ENCODE data around the gene NEK5.
"Not testable (repeated sequence)": the region's sequence is repeated elsewhere in the genome, so short reads cannot be mapped to it uniquely, and the experiment has no call there.

The NEK5 gene

DNA sequence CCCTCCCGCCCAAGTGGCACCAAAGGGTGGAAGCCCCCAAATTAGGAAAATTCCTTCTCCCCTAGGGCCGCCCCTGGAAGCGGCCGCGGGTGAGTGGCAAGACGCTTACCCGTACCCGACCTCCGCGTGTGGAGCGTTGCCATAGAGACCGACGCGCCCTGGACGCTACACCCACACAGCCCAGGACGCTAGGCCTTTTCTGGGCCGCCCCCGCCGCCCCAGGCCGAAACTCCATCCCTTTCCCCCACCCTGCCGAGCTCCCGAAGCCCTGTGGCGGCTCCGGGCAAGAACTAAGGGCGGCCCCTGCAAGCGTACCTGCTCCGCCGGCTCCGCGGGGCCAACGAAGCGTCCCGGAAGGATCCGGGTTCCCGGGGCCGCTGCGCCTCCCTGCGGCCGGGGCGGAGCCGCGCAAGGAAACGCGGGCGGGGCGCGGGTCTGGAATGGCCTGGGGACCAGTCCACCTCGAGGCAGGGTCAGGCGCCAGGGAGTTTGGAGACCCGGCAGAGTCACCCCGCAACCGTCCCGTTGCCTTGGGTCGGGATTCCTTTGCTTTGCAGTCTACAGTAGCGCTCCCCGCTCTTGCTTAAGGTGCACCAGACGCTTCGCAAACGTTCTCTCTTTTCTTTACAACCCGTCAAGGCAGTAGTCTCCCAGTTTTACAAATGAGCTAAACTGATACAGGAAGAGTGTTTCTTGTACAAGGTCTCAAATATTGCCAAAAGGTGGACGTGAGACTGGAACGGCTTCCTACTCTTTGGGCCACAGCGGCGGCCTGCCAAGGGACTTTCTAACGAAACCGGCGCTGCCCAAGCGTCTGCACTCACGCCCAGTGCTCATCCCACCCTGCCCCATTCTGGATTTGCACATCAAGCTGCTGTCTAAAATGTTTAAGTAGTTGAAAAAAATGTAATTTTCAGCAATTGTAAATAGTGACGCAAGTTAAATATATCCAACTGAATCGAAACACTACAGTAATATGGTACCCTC lies at the start of gene NEK5:
NEK5 (minus strand) TSS at position 360 of the 987 bp plus-strand sequence. CDS start 1,591 bp downstream, outside the sequence.
- peak; percentile 71 for DNase-seq

- no peak for DNase-seq
Measured at GRCh38 chr13:52177276-52177675, 48.4 kb upstream of the NEK5 start.

DNA sequence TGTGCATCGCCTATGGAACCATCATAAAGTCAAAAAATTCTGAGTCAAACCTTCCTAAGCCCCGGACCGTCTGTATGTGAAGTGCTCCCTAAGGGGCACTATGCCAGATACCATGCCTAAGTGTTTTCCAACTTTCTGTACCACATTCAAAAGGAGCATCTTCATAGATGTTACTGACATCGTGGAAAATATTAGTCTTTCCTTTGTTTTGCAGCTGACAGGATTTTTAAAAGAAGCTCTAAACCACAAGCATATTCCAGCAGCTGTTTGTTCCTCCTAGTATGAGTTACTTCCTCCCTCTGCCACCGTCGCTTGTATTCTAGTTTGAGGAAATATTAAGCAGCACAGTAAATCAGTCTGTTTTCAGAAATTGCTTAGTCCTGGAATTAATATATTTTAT lies 45.1 kb upstream of the NEK5 start:
- peak; percentile 56 for DNase-seq

GRCh38 chr13:52173373-52173772 lies 44.5 kb upstream of the NEK5 start:
- DNase-seq: no peak

DNA sequence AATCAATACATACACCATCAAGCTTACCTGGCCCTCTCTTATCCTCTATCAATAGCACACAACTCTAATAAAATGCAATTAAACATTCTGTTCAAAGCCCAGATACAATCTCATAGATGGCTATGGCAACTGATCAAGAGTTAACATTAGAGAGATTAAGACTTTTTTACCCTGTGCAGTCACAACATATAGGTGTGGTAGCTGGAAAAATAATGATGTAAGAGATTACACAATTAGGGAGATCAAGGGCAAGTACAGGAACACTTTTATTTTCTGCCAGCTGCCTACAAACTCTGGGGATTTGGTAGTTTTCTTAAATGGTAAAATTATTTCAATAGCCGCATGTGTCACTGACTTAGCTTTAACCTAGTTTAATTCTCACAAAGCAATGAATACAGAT lies 42.8 kb upstream of the NEK5 start:
- DNase-seq: not testable (repeated sequence)

DNA sequence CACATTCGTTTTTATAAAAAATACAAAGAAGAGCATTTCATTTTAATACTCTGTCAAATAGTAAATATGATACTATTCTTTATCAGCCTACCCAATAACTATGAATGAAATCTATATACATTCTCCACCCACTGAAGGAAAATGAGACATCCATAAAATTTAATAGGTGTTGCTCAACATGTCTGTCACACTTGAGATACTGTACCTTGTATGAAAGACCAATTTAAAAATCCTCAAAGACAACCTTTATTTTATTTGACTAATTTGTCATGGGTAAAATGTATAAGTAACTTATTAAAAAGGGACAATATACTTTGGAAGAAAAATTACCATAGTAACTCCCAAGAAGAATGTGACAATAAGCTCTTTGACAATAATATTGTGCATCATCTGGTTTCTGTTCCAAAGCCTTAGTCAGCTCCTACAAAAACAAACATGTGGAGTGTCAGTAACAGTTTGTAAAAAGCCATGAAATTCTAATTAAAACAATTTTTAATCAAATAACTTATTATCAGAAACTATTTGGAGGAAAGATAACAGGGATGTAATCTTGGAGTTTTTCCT lies 42.0 kb upstream of the NEK5 start:
- DNase-seq: not testable (repeated sequence)

DNA sequence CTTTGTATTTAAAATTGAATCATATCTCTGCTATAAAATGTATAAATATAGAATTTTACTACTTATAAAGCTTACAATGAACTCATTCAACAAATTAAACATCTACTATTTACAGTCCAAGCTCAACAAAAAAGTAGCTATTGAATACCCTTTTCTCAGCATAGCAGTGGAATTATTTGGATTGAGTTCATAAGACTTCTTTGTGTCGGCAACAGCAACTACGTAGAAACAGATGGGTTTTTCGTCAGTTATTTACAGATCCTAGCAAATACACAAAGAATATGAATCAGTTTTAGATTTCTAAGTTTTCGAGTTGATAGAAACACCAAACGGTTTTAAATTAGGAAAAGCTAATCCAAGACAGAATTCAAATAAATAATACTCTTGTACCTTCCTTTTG lies 41.0 kb upstream of the NEK5 start:
- DNase-seq: no peak

DNA sequence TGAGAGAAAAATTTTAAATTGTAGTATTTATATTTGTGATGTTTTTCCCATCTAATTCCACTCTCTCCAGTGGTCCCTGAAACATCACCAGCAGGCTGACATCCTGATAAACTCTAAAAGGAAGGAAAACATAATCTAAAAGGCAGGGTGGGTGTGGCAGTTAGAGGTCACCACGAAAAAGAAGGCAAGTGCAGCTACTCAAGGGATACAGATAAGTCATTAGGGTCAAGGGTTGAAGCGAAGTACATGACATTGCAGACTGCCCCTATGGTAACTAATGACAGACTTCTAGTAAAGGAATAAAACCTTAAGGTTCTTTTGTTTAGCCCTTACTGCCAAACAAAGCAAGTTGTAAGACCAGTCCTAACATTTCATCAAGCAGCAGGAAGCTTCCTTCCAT lies 36.5 kb upstream of the NEK5 start:
- DNase-seq: no peak

DNA sequence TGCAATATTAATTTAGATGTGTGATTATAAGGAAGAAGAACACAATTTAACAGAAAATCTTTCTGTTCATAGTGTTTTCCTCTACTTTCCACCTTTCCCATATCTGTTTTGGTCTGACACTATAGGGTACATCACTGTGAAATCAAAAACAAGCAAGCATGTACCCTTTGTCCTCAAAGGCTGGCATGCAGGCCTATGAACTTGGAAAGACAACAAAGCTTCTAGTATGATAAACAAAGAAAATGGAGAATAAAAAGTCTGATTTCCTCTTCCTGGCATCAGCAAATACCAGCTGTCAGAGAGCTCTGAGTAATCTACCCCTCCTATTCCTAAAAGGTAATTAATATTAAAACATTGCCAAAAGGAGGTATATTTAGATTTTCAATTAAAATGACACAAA lies 36.1 kb upstream of the NEK5 start:
- DNase-seq: no peak

DNA sequence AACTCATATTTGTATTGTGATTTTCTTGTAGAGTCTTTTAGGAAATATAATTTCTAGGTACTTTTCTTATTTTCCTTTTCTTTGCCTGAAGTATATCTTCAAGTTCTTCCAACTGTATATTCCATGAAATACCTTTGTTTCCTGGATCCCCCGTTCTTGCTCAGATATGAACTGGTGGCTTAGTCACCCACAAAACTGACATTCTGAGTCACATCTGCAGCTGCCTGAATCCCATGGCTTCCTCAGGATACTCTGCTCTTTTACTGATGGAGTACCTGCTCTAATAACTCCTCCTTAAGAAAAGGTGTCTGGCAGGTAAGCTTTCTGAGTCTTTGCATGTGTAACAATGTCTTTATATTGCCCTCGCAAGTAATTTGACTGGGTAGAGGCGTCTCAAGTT lies 35.0 kb upstream of the NEK5 start:
- not testable (repeated sequence) for DNase-seq

GRCh38 chr13:52162279-52163101 lies 33.6 kb upstream of the NEK5 start:
- DNase-seq: no peak

DNA sequence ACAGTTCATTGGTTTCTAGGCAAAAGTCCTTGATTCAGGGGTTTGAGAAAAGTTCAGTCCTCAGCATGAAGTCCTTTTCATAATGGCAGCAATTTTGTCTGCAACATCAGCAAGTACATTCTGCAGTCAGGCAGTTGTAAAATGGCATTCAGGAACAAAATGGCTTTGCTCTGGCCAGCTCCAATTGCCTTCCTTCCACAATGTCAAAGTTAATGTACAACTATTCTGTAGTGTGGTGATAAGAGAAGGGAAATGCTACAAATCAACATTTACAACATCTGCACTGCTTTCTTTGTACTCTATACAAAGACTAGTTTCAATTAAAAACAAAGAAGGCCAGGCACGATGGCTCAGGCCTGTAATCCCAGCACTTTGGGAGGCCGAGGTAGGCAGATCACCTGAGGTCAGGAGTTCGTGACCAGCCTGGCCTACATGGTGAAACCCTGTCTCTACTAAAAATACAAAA lies 32.3 kb upstream of the NEK5 start:
- no peak for DNase-seq

DNA sequence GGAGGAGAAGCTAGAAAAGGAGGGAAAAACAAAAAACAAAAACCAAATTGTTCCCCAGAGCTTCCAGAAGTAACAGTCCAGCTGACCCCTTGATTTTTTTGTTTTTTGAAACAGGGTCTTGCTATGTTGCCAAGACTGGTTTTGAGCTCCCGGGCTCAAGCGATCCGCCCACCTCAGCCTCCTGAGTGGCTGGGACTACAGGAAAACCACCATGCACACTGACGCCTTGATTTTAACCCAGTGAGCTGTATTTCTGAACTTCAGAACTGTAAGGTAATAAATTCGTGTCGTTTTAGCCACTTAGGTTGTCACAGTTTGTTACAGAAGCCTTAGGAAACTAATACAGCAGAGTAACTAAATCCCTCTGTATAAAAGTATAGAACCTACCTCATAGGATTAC lies 31.6 kb upstream of the NEK5 start:
- DNase-seq: no peak

DNA sequence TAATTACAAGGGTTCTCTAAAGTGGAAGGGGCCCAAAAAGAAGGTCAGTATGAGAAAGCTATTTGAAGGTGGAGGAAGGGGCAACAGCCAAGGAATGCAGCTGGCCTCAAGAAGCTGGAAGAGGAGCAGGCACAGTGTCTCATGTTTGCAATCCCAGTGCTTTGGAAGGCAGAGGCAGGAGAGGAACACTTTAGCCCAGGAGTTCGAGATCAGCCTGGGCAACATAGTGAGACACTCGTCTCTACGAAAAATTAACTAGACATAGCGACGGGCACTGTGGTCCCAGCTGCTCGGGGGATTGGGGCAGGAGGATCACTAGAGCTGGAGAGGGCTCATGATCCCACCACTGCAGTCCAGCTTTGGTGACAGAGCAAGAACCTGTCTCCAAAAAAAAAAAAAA lies 31.2 kb upstream of the NEK5 start:
- no peak for DNase-seq

GRCh38 chr13:52159159-52159982 lies 30.5 kb upstream of the NEK5 start, which contains the start of gene NEK3:
TSS of gene NEK3 (minus strand) at chr13:52159597. CDS start at chr13:52156191, 3,406 bp downstream.
- DNase-seq: peak; percentile 35

DNA sequence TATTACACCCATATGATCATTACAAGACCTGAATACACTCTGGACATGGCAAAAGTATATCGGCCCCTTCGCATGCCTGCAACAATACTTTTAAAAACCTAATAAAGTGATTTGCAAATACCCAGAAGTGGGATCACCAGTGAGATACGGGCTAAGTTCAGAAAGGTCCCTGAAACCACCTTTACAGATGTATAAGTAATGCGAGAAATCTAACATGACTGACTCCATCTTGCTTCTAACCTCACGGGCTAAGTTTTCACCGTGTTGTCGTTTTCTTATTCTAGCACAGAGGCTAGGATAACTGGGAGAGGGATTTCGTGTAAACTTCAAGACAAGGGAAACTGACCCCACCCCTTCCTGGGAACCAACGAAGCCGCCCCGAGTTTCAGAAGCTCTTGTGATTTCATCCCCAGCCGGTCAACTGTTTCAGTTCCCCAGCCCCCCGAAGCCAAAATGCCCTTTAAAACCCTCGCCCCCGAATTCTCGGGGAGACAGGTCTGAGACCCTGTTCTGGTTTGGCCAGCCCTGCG lies 29.8 kb upstream of the NEK5 start:
- peak; percentile 66 for DNase-seq

- DNase-seq: no peak
Measured at GRCh38 chr13:52156724-52157261, 27.9 kb upstream of the NEK5 start.

GRCh38 chr13:52155177-52155576 lies 26.3 kb upstream of the NEK5 start:
- DNase-seq: no peak

DNA sequence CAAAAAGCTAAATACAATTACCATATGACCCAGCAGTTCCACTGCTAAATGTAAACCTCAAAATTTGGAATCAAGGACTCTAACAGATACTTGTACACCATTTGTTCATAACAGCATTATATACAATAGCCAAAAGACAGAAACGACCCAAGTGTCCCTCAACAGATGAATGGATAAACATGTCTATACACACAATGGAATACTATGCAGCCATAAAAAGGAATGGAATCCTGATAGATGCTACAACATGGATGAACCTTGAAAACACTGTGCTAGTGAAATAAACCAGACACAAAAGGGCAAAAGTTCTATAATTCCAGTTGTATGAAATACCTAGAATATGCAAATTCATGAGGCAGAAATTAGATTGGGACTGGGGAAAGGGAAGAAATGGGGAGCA lies 18.4 kb upstream of the NEK5 start:
- DNase-seq: no peak

DNA sequence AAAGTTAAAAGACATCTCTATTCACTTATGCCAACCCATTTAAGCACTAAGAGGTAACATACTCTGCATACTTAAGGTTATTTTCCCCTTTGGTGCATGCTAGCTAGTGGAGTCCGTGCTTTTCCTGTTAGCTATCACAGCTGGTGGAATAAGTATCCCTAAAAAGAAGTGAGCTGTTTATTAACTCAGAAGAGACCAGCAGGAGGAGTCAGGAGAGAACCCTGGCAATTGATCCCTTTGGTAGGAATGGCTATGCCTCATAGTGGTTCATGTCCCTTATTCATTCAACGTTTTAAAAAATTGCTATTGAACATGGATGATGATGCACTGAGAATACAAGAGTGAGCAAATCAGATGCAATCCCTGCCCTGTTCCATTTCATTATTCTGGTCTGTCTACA lies 12.4 kb upstream of the NEK5 start:
- DNase-seq: no peak

GRCh38 chr13:52137489-52137888 lies 8.6 kb upstream of the NEK5 start:
- DNase-seq: no peak

- DNase-seq: no peak
Measured at GRCh38 chr13:52136763-52137162, 7.9 kb upstream of the NEK5 start.

Measured in suppressor macrophage treated with lipopolysaccharide for 4 hours (primary cell).